DMS79 (cell line): ENCODE data around the gene CFAP410.
"Not testable (repeated sequence)": the region's sequence is repeated elsewhere in the genome, so short reads cannot be mapped to it uniquely, and the experiment has no call there.

ENCODE experiments used
- DNase-seq: peaks from one replicate; lab custom pipeline; 2025; lab: John Stamatoyannopoulos, UW

The CFAP410 gene

GRCh38 chr21:44317241-44317782, 21.9 kb downstream of the CFAP410 start:
- DNase-seq: no peak

GRCh38 chr21:44316277-44316900, 22.8 kb downstream of the CFAP410 start:
- DNase-seq: no peak

GRCh38 chr21:44315691-44316203, 23.4 kb downstream of the CFAP410 start:
- DNase-seq: no peak

GRCh38 chr21:44314561-44314960, 24.6 kb downstream of the CFAP410 start:
- no peak for DNase-seq

GRCh38 chr21:44314128-44314527, 25.1 kb downstream of the CFAP410 start:
- DNase-seq: no peak

- no peak for DNase-seq
These were observed 25.7 kb downstream of the CFAP410 start for GRCh38 chr21:44313451-44313850.

- no peak for DNase-seq
These were observed 26.5 kb downstream of the CFAP410 start for GRCh38 chr21:44312716-44313115.

GRCh38 chr21:44312089-44312488, 27.1 kb downstream of the CFAP410 start:
- DNase-seq: no peak

- DNase-seq: no peak
These were observed 28.3 kb downstream of the CFAP410 start for GRCh38 chr21:44310628-44311507.

GRCh38 chr21:44306936-44307704, 32.1 kb downstream of the CFAP410 start:
- DNase-seq: no peak

GRCh38 chr21:44305691-44306090, 33.5 kb downstream of the CFAP410 start:
- no peak for DNase-seq

GRCh38 chr21:44304877-44305293, 34.3 kb downstream of the CFAP410 start:
- DNase-seq: peak; percentile 11

- no peak for DNase-seq
These were observed 35.1 kb downstream of the CFAP410 start for GRCh38 chr21:44304011-44304616.

- no peak for DNase-seq
These were observed 35.7 kb downstream of the CFAP410 start for GRCh38 chr21:44303490-44303981.

GRCh38 chr21:44302573-44303401, 36.4 kb downstream of the CFAP410 start:
- not testable (repeated sequence) for DNase-seq

- no peak for DNase-seq
These were observed 37.2 kb downstream of the CFAP410 start for GRCh38 chr21:44301961-44302406.

- no peak for DNase-seq
These were observed 38.0 kb downstream of the CFAP410 start for GRCh38 chr21:44301141-44301540.

- DNase-seq: no peak
These were observed 38.8 kb downstream of the CFAP410 start for GRCh38 chr21:44300262-44300959.

- DNase-seq: peak; percentile 58
These were observed 39.5 kb downstream of the CFAP410 start, which contains the start of gene PFKL for GRCh38 chr21:44299458-44300261. PFKL (plus strand) TSS chr21:44300053; CDS start chr21:44300106, 53 bp downstream.
